ENCODE results near the gene LYSMD4. TPM values are rescaled to one million over a fixed set of nuclear protein-coding genes. Genes with fewer than 3 reads are reported as not detected.

Gene LYSMD4
- polyA plus RNA-seq, 1 donor (not counting 4 experiments of a cell fraction or from before 2014, with no cell fraction given): 7.3 TPM

GRCh38 chr15:99731336-99732123, 1.7 kb downstream of the LYSMD4 start:
- Histone ChIP-seq H3K27ac (ENCODE audit: control insufficient read depth, insufficient read depth, low read length) (peak overlapping the region; percentile 69), H3K9me3 (ENCODE audit: control insufficient read depth, low read depth, low read length) (no peaks in the 10 kb centered on the region), H3K4me2 (ENCODE audit: control insufficient read depth, extremely low read depth, insufficient read depth, low read depth, low read length) (peak overlapping the region; percentile 100), H3K4me3 (ENCODE audit: control insufficient read depth in 2 of 3, extremely low read depth in 1 of 3, insufficient read depth in 2 of 3, low read depth in 1 of 3, low read length in 3 of 3) (peak overlapping the region; percentile 82 to 84 (median 83)), H3K27me3 (ENCODE audit: control insufficient read depth, extremely low read depth, insufficient read depth, low read length) (no peaks in the 10 kb centered on the region), H3K9me1 (ENCODE audit: control insufficient read depth, extremely low read depth, insufficient read depth, low read length) (peaks cover 3% of the 10 kb centered on the region), H3K36me3 (ENCODE audit: control insufficient read depth in 2 of 2, extremely low read depth in 1 of 2, insufficient read depth in 2 of 2, low read length in 2 of 2) (peaks cover 7 to 15% of the 10 kb centered on the region in 2 experiments), H3K9ac (ENCODE audit: control insufficient read depth, extremely low read depth, insufficient read depth, low read length) (peak overlapping the region; percentile 82), H2AFZ (ENCODE audit: control insufficient read depth, low read length) (peak overlapping the region; percentile 46), H3K4me1 (ENCODE audit: control insufficient read depth, extremely low read depth, insufficient read depth, low read length) (peaks cover 24% of the 10 kb centered on the region), H3K79me2 (ENCODE audit: control insufficient read depth, insufficient read depth, low read length) (no peaks in the 10 kb centered on the region), H4K20me1 (ENCODE audit: control insufficient read depth, extremely low read depth, insufficient read depth, low read length) (no peaks in the 10 kb centered on the region)
- no peak for DNase-seq (ENCODE audit: low read depth, low spot score)
- dilution Hi-C loops (cut with MboI; ENCODE audit: extremely low pct_ligation_motif_present, low sequenced_read_pairs): no loop called here
- TF ChIP-seq, protein P1, sequence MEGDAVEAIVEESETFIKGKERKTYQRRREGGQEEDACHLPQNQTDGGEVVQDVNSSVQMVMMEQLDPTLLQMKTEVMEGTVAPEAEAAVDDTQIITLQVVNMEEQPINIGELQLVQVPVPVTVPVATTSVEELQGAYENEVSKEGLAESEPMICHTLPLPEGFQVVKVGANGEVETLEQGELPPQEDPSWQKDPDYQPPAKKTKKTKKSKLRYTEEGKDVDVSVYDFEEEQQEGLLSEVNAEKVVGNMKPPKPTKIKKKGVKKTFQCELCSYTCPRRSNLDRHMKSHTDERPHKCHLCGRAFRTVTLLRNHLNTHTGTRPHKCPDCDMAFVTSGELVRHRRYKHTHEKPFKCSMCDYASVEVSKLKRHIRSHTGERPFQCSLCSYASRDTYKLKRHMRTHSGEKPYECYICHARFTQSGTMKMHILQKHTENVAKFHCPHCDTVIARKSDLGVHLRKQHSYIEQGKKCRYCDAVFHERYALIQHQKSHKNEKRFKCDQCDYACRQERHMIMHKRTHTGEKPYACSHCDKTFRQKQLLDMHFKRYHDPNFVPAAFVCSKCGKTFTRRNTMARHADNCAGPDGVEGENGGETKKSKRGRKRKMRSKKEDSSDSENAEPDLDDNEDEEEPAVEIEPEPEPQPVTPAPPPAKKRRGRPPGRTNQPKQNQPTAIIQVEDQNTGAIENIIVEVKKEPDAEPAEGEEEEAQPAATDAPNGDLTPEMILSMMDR (optimal IDR thresholded peaks at IDR 0.05 in 1 of 3, IDR thresholded peaks at IDR 0.05 in 1 of 3, conservative IDR thresholded peaks at IDR 0.05 in 1 of 3; ENCODE audit: extremely low read depth in 1 of 3, insufficient read depth in 2 of 3, low read length in 3 of 3): no peak
- no peak for TF ChIP-seq EZH2 (IDR thresholded peaks at IDR 0.05; ENCODE audit: low read length)
- FAIRE-seq: no peak

DNA sequence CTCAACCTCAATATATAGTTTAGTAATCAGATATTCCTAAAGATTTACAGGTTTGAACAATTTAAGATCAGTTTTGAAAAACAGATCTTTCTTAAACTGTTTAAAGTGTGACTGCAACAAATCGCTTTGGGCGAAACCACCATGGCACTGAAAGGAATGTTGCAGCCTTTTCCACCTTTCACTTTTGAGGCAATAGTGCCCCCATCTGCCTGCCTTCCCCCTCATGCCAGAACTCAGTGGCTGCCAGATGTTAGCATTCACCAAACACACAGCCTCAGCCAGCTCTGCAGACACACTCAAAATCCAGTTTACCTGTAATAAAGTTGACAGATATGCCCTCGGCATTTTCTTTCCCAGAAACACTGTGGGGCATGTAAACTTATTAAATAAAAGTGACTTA, 3.3 kb downstream of the LYSMD4 start:
- Histone ChIP-seq H3K4me1 (ENCODE audit: control insufficient read depth, extremely low read depth, insufficient read depth, low read length) (peaks cover 24% of the 10 kb centered on the region), H3K9me1 (ENCODE audit: control insufficient read depth, extremely low read depth, insufficient read depth, low read length) (peaks cover 3% of the 10 kb centered on the region), H3K4me2 (ENCODE audit: control insufficient read depth, extremely low read depth, insufficient read depth, low read depth, low read length) (peak overlapping the region; percentile 8), H3K27me3 (ENCODE audit: control insufficient read depth, extremely low read depth, insufficient read depth, low read length) (no peaks in the 10 kb centered on the region), H3K9me3 (ENCODE audit: control insufficient read depth, low read depth, low read length) (no peaks in the 10 kb centered on the region), H3K79me2 (ENCODE audit: control insufficient read depth, insufficient read depth, low read length) (no peaks in the 10 kb centered on the region), H4K20me1 (ENCODE audit: control insufficient read depth, extremely low read depth, insufficient read depth, low read length) (no peaks in the 10 kb centered on the region), H3K4me3 (ENCODE audit: control insufficient read depth in 2 of 3, extremely low read depth in 1 of 3, insufficient read depth in 2 of 3, low read depth in 1 of 3, low read length in 3 of 3) (no peak overlapping the region), H2AFZ (ENCODE audit: control insufficient read depth, low read length) (no peak overlapping the region), H3K9ac (ENCODE audit: control insufficient read depth, extremely low read depth, insufficient read depth, low read length) (no peak overlapping the region), H3K36me3 (ENCODE audit: control insufficient read depth in 2 of 2, extremely low read depth in 1 of 2, insufficient read depth in 2 of 2, low read length in 2 of 2) (peaks cover 7 to 15% of the 10 kb centered on the region in 2 experiments), H3K27ac (ENCODE audit: control insufficient read depth, insufficient read depth, low read length) (no peak overlapping the region)
- DNase-seq (ENCODE audit: low read depth, low spot score) (no peak), FAIRE-seq (peak; percentile 46)
- TF ChIP-seq EZH2 (IDR thresholded peaks at IDR 0.05; ENCODE audit: low read length): no peak
- TF ChIP-seq, protein P1 (optimal IDR thresholded peaks at IDR 0.05 in 1 of 3, IDR thresholded peaks at IDR 0.05 in 1 of 3, conservative IDR thresholded peaks at IDR 0.05 in 1 of 3; ENCODE audit: extremely low read depth in 1 of 3, insufficient read depth in 2 of 3, low read length in 3 of 3): peak; percentile 34 to 90 (median 70)
- dilution Hi-C loops (cut with MboI; ENCODE audit: extremely low pct_ligation_motif_present, low sequenced_read_pairs): no loop called here

Data from keratinocyte (primary cell).